HG02884 (cell line): Measurements from ENCODE around the gene IGSF9B.

Experiments used
- ATAC-seq: cut with Tn5 transposase; IDR thresholded peaks from one replicate; pipeline ENCODE4 v1.9.1; 2021; ENCODE audit warnings: mild to moderate bottlenecking, moderate library complexity; ENCODE audit not compliant: unreplicated experiment

Gene IGSF9B

DNA sequence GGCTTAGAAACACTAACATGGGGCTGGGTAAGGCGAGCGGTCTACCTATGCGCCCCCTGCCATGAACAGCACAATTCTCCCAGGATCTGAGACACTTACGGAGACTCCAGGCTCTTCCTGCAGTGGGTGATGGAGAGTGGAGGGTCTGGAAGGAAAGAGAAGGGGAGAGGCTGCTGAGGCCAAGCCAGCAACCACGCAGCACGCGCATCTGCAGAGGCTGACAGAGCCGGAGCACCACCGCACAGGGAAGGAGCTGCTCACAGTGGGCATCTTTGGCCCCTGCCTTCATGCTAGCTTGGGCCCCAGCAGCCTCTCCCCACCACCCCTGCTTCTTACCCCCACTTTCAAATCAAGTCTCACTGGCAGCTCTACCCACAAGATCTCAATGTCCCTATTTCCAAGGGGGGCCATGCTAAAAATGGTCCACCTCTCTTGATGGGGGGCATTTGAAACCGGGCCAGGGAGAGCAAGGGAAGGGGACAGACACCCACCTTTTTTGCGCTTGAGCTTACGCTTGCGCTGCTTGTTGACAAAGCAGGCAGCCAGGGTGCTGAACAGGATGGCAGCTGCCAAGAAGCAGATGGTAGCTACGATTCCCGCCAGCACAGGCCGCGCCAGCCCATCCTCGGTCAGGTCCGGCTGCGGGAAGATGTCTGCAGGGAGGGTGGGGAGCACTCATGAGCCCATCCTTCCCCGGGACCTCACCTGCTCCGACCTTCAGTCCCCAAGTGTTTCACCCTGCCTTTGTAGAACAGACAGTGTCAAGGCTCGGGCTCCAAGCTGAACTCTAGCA, 34.5 kb downstream of the IGSF9B start:
- no peak for ATAC-seq

DNA sequence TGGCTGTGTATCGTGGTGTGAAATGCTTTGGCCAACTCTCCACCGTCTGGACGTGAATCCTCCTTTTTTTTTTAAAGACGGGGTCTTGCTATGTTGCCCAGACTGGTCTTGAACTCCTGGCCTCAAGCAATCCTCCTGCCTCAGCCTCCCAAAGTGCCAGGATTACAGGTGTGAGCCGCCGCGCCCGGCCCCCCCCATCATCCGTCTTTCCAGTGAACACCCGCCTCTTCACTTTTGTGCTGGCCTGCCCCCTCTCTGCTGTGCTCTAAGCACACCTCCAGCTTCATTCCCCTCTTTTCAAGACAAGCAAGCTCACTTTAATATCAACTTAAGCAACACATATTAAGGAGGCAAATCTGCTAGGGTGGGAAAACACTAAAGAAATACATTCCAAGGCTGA, 35.3 kb downstream of the IGSF9B start:
- ATAC-seq, result no peak

DNA sequence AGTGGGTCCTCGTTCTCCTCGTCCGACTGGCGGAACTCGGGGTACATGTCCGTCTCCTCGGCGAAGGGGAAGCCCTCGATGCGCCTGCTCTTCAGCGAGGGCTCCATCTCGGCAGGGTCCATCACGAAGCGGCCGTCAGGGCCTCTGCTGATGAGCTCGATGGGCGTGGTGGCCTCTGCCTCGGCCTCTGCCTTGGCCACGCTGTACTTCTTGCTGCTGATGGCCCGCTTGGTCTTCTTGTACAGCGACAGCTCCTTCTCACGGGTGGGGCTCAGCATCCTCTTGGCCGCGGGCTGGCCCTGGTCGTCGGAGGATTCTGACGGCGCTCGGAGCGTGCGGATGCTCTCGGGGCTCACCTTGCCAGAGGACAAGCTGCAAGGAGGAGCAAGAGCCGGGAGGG, 35.7 kb downstream of the IGSF9B start:
- ATAC-seq, result no peak

DNA sequence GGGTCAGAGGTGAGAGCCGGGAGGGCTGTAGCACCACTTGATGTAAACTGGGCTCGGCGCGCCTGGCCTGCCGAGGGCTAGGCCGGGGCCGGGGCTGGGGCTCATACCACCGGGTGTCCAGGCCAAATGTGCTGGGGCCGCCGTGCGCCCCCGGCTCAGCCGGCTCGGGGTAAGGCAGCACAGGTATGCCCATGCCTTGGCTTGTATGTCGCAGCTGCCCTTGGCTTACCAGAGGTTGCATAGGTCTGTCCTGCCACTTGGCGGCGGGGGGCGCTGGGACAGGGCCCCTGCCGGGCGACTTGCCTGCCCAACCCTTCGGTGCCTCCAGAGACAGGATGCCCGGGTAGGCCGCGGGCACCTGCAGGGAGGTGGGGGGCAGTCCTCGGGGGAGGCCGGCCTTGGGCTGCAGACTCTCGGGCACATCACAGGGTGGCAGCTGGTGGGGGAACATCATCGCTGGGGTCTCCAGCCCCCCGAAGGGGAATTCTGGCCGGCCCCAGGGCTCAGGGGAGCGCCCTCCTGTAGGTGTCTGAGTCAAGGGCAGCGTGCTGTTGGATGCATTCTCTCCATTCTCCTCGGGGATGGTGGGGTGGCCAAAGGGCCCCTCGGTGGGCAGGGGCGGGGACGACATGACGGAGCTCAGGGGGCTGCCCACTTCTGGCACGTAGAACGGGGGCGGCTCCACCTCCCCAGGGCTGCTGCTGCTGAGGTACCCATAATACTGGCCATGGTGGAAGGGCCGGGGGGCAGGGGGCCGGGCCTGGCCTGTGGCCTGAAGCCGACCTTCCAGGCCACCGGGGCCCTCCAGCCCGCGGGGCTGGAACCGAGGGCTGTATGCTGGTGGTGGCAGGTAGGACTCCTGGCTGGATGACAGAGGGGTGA, 36.4 kb downstream of the IGSF9B start:
- no peak for ATAC-seq

DNA sequence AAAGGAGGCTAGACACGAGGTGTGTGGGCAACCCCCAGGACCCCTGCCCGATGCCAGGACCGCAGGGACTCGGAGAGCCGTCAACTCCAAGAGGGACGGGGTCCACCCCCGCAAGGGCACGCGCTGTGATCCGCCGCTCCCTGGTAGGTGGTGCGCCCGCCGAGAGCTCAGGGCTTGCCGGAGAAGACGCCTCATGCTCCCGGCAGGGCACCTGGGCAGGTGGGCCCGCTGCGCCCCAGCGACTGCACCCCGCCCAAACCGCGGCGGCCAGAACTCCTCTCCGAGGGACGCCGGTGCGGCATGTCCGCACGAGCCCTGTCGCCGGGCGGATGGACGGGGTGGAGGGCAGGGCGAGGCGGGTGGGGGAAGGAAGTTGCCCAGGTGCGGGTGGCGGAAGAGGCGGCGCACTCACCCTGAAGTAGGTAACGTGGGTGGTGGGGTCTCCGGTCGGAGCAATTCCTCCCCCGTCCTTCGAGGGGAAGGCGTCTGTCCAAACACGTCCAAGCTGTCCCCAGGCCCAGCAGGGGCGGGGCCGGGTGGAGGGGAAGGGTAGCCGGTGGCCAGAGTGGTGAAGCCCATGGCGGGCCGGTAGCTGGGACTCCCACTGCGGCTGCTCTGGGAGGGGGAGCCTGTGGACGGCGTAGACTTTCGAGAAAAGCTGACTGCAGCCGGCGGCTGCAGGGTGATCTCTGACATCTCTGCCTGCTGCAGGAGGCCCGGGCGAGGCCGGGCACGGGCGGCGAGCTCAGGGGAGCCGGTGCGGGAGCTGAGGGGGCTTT, 37.2 kb downstream of the IGSF9B start:
- no peak for ATAC-seq

DNA sequence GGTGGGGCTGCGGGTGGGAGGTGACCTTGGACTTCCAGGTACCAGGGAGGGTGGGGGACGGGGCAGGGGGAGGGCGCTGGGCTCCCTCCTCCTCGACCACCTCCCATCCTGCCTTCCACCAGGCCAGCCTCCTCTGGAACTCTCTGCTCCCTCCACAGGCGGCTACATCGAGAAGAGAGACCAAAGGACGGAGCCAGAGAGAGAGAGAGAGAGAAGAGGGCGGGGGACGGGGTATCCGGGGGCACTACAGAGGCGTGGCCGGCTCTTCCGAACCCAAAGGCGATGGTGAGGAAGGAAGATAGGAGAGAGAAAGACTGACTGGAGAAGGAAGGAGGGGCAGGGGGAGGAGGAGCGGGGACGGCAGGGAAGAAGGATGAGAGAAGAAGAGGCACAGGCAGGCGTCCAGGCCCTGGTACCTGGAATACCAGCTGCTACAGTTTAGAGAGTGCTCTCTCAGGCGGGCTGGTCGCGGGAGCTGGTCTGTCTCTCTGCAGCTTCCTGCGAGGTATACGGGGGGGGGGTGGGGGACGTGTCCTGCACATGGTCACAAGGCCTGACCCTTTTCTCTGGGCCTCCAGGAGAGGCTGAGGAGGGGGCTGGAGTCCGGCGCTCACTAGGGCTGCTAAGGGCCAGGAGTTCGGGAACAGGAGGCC, 38.0 kb downstream of the IGSF9B start:
- no peak for ATAC-seq

DNA sequence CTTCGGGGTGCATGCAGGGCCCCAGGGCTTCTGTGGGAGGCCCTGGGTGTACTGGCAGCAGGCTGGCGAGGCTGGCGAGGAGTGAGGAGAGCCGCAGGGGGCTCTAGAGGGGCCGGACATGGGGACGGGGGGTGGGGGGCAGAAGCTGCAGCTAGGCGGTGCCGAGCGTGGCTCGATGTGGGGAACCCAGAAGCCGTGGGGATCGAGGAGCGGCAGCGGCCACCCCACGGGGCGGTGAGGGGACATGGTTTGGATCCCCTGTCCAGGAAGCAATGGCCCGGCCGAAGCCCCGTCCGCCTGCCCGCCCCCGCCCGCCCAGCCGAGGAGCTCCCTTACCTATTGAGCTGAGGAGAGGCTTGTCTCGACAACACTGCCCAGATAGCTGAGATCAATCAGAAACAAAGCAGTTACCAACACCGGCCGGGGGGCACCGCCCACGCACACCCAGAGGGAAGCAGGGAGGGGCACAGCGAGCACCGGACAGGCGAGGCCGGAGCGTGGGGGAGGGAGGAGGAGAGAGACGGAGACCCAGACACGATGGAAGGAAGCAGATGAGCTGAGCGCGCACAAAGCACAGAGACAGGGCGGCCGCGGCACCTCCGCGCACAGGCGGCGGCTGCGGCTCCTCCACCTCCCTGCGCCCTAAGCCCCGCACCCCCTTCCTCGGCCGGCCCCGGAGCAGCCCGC, 38.7 kb downstream of the IGSF9B start:
- no peak for ATAC-seq

DNA sequence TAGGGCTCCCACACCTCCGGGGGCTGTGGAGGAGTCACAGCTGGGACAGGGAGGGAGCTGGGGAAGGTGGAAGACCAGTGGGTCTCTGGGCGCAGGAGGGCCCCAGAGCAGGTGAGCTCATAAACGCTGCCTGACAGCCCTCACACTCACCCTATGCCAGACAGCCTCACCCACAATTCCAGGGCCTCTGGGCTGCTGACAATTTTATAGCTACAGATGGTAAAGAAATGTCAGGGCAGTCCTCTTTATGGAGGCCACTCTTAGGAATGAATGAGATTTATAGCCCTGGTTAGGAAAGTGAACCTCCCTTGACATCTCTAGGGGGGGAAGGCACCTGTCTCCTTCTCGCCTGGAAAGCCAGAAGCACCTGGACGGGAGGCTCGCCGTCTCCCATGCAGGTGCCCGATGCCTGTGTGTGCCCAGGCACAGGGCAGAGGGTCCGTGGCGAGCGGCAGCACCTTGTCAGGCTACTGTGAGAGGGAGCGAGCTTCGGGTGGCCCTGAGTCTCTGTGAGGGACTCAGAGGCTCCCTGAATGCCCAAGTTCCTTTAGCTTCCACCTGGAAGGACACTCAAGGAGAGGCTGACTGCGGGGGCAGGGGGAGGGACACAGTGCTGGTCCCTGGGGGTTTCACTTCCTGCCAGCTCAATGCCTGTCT, 39.9 kb downstream of the IGSF9B start:
- ATAC-seq, result no peak

DNA sequence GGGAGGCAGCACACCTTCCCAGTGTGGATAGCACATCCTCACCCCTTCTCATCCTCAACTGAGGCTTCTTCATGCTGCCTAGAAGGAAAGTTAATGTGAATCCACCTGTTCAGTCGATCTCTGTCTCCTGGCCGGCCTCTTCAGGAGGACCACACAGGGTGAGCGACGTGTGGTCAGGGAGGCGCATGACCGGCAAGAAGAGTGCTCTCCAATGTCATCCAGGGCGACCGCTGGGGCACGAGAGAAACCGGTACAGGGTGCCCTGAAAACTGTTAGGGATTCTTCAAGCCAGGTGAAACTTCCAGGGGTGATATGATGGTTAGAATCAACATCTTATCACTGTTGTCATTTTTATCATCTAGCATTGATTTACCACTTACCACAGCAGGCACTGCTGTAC, 43.0 kb downstream of the IGSF9B start:
- ATAC-seq, result no peak

DNA sequence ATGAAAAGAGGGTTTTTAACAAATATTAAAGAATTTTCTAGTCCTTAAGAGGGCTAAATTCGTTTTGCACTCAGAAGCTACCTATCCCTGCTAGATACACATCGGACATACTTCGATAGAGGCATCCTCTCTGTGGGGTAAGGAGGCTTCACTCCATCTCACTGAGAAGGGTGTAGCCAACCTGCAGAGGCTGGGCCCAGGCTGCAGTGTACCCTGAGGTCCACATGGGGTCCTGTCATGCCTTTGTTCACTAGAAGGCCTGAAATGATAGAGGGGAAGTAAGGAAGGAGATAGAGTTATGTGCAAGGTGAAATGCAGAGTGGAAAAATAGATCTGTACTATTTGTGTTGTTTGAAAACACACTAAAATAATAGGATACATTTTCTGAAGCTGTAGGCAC, 45.6 kb downstream of the IGSF9B start:
- peak; percentile 59 for ATAC-seq

DNA sequence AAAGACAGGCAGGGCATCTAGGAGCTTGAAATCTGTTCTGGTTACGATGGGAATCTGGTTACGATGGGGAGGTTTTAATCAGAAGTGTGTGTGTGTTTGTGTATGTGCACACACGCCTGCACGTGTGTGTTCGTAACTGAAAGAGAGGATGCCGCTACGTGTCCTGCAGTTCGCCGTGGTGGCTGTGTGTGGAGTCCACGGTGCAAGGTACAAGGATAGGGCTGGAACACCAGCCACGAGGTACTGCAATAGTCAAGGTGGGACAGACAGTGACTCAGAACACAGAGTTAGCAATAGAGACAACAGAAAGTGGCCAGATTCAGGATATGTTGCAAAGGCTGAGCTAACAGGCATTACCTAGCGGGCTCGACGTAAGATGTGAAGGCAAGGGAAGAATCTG, 46.7 kb downstream of the IGSF9B start:
- no peak for ATAC-seq

DNA sequence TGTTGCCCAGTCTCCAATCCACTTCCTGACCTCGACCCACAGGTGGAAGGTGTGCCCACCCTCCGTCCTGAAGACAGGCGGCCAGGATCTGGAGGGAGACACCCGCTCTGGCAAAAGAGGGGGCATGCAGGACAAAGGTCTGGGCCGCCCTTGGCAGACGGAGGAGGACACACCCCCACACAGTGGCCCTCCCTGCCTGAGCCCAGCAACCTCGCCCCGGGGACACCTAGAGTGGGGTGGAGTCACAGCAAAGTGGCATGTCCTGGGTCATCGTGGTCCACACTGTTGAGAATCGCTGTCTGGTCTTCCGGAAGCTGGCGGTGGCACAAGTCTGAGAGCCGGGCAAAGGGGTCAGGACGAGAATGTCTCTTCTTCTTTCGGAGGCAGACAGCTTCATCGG, 47.9 kb downstream of the IGSF9B start:
- no peak for ATAC-seq

DNA sequence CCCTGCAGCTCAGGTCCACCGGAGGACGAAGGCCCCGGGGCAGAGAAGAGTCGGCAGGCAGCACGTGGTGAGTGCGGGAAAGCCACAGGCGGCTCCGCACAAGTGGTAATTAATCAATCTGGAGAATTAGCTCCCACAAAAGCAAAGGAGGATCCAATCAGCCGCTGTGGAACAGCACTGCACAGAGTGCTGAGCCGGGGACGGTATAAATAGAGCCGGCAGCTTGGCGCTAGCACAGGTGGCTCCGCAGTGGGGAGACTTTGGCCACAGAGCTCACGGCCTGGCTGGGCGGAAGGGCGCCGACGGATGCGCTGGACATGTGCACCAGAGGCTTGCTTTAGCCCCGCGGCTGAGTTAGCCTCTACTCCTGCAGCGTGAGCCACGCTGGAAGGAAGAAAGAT, 48.9 kb downstream of the IGSF9B start:
- no peak for ATAC-seq

DNA sequence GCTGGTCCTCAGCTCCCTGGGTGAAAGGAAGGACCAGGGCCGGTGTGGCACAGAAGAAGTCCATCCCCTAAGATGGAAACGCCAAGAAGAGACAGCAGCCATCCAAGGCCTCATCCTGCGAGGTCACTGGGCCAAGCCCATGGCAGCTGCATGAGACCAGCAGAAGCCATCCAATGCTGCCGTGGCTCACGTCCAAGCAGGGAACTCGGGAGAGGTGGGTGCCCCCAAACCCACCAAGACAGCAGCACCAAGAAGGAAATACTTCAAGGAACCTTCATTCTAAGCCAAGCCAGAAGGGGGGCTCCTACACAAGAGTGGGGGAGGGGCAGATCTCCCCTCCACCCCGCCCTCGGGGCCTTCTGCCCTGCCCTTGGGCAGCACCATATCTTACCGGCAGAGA, 49.6 kb downstream of the IGSF9B start:
- ATAC-seq, result no peak

DNA sequence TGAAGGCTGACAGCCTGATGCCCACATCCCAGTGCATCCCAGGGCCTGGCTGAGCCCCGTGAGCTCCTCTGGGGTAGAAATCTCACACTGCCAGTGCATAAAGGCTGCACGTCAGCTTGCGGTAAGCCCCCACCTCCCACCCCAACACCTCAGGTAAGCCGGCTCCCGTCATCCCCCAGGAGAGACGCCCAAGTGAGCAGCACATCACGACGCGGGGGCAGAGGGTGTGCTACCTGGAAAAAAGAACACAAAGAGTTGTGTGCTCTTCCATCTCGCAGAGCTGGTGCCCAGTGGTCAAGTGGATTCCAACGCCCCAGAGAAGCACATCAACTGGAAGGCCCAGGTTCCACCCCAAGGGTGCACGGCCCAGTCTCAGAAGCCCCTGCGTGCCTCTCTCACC, 50.0 kb downstream of the IGSF9B start:
- no peak for ATAC-seq

DNA sequence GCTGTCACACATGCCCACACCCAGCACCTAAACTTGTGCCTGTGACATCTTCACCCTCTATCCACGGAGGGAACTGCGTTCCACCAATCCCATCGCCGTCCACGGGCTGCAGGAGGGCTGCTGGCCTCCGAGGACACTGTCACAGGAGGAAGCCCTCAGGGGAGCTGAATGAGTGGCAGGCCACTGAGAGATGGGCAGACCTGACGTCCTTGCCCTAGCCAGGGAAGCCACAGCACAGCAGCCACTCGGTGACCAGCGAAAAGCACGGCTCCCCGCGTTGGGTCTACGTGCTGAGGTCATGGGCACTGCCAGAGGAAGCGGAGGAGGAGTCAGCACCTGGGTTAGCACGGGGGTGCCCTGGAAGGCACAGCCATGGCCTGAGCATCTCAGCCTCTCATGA, 50.5 kb downstream of the IGSF9B start:
- ATAC-seq, result no peak

DNA sequence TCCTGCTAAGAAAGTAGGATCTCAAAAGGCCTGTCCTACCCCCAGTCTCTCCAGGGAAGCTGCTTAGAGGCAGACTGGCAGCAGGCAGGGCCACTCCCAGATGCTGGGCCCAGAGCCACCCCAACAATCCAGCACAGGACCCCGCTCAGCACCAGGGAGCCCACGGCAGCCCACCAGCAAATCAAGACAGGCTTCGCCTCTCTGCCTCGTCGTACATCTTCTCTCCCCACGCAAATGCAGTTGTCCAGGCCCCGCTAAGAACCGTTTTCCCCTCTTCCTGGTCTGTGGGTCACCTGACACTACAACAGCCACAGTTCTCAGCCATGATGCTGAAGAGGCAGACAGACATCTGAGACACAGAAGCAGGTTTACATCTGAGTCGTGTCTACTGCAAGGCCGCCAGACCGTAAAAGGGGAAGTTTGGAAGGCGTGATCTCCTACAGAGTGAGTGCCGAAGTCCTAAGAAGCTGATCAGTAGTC, 51.1 kb downstream of the IGSF9B start:
- peak; percentile 83 for ATAC-seq

DNA sequence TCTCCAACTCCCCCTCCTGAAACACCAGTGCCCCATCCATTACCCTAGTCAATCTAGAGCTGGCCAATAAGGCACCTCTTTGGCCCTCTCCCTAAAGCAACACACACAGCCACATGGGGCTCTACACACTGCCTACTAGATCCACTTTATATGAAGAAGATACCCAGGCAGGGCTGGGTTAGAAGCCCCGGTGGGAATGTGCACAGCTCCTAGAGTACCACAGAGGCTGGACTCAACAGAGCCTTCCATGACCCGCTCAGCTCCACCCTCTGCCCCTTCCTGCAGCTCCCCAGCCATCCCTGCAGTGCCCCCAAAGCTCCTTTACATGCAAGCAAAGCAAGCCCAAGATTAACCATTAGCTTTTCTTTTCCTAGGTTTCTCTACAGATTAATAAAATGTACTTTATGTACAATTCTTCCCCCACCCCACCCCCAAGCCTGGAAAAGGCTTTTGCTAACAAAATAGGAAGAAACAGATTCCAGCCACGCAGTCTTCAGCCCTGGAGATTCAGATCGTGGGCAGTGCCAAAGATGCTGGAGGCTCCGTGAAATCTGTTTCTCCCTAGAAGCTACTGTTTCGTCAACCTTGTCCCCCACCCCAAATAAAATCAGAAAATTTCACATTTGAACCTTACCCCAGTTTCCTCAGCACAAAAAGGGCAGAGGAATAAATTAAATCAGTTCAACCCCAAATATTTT, 51.8 kb downstream of the IGSF9B start:
- ATAC-seq, result no peak
